Upper lobe of right lung (tissue), 1 donor: ENCODE results near the gene PIGP. TPM values are rescaled to one million over a fixed set of nuclear protein-coding genes. Genes with fewer than 3 reads are reported as not detected.

ENCODE experiments used
- ATAC-seq: fragments of 200-7000 bp; cut with Tn5 transposase; one replicate; pipeline ENCODE4 v1.9.1; 2020; ENCODE audit warnings: mild to moderate bottlenecking, moderate library complexity
- DNase-seq: peaks from one replicate; pipeline ENCODE4 v3.0.0-alpha.2; 2020
- H3K27ac ChIP-seq: fragments of 200-600 bp; one replicate; pipeline ENCODE4 v1.8.0; 2022
- H3K27me3 ChIP-seq: fragments of 200-600 bp; one replicate; pipeline ENCODE4 v1.8.0; 2022; ENCODE audit warnings: mild to moderate bottlenecking
- H3K36me3 ChIP-seq: fragments of 200-600 bp; one replicate; pipeline ENCODE4 v1.8.0; 2022
- H3K4me1 ChIP-seq: fragments of 200-600 bp; one replicate; pipeline ENCODE4 v1.8.0; 2022
- H3K4me3 ChIP-seq: fragments of 200-600 bp; one replicate; pipeline ENCODE4 v1.8.0; 2022; ENCODE audit warnings: mild to moderate bottlenecking
- H3K9me3 ChIP-seq: fragments of 200-600 bp; one replicate; pipeline ENCODE4 v1.8.0; 2022
- intact Hi-C: fragments of 100-400 bp; cut with DNase I; formaldehyde crosslinking; loops from one replicate; pipeline ENCODE4 v1.11.0; 2022
- total RNA-seq: library from RNA; stranded (reverse); fragmentation: NEBNext Ultra II Directional; extraction: Animal tissue kit (Norgen Biotek cat#: 25700); gene quantifications from one replicate; pipeline ENCODE4 v1.2.1, GENCODE V29; 2021
- TF ChIP-seq, protein P1 (sequence below): fragments of 200-600 bp; IDR thresholded peaks from one replicate; pipeline ENCODE4 v1.8.0; 2022; ENCODE audit warnings: antibody characterized with exemption
- donor health status: DM: no; HTN: yes; CAD: no; lungs with severe emphysema.

The PIGP gene
- total RNA-seq, 1 donor from 2014 or later, result 28.3 TPM

DNA sequence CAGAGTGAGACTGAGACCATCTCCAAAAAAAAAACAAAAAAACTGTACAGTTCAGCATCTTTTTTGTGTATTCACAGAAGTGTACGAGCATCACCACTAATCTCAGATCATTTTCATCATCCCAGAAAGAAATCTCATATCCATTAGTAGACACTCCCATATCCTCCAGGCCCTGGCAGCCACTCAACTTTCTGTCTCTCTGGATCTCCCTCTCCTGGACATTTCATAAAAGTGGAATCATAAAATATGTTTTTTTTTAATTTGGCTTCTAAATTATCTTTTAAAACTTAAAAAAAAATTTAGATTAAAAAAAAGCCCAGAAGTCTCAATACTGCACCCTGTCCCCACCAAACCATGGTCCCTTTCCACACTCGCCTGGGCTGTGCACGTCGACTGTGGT is 44.3 kb downstream of the PIGP start:
- Histone ChIP-seq H3K4me1 (no peaks in the 10 kb centered on the region), H3K9me3 (no peaks in the 10 kb centered on the region), H3K27ac (no peak overlapping the region), H3K36me3 (no peaks in the 10 kb centered on the region), H3K4me3 (no peak overlapping the region), H3K27me3 (no peaks in the 10 kb centered on the region)
- DNase-seq (no peak), ATAC-seq (no peak)
- intact Hi-C loops, result no loop called here
- TF ChIP-seq, protein P1, sequence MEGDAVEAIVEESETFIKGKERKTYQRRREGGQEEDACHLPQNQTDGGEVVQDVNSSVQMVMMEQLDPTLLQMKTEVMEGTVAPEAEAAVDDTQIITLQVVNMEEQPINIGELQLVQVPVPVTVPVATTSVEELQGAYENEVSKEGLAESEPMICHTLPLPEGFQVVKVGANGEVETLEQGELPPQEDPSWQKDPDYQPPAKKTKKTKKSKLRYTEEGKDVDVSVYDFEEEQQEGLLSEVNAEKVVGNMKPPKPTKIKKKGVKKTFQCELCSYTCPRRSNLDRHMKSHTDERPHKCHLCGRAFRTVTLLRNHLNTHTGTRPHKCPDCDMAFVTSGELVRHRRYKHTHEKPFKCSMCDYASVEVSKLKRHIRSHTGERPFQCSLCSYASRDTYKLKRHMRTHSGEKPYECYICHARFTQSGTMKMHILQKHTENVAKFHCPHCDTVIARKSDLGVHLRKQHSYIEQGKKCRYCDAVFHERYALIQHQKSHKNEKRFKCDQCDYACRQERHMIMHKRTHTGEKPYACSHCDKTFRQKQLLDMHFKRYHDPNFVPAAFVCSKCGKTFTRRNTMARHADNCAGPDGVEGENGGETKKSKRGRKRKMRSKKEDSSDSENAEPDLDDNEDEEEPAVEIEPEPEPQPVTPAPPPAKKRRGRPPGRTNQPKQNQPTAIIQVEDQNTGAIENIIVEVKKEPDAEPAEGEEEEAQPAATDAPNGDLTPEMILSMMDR, result no peak

DNA sequence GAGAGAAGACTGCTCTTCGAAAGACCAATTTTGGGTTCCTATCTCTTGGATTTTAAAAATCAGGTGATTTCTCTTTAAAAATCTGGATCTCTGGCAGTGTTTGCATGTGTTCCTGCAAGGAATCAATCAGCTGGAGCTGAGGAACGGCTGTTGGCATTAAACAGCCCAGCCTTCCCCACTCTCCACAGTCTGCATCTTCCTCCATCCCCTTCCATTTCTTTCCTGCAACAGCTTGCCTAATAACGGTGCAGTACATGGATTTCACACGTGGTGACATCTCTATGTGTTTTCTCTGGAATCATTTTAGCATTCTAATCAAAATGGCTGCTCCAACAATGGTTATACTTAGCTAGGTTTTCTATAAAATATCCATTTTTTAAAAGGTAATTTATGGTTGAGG is 46.4 kb downstream of the PIGP start:
- Histone ChIP-seq H3K27me3 (no peaks in the 10 kb centered on the region), H3K9me3 (no peaks in the 10 kb centered on the region), H3K4me3 (no peak overlapping the region), H3K4me1 (no peaks in the 10 kb centered on the region), H3K36me3 (no peaks in the 10 kb centered on the region), H3K27ac (no peak overlapping the region)
- TF ChIP-seq, protein P1, result no peak
- DNase-seq, result no peak
- intact Hi-C loops, result no loop called here
- no peak for ATAC-seq

DNA sequence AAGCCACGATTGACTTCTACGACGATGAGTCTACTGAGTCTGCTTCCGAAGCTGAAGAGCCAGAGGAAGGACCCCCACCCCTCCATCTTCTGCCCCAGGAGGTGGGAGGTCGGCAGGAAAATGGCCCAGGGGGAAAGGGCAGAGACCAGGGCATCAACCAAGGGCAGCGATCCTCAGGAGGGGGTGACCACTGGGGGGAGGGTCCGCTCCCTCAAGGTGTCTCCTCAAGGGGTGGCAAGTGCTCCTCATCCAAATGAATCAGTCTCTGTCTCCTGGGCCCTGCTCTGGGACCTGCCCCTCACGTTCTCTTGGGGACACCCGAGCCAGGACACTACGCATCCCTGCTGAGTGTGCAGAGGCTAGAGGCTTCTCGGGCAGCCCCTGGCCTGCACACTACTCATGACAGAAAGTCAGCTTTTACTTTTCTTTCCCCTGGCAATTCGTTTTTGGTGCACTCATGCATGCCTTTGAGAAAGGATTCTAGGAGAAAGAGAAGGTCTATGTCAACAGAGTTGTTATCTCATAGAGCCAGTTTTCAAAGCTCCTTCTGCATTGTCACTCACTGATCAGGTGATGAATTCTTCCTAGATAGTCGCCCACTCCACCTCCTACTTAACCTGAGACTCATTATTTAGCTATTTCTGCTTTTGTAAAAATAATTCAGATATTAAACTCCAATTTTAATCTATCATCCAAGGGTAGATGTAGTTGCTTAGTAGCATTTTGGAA is 54.8 kb downstream of the PIGP start:
- no peaks in the 10 kb centered on the region for H3K36me3 ChIP-seq
- no peak overlapping the region for H3K27ac ChIP-seq
- H3K27me3 ChIP-seq, result no peaks in the 10 kb centered on the region
- ATAC-seq, result no peak
- no peaks in the 10 kb centered on the region for H3K9me3 ChIP-seq
- intact Hi-C loops, result no loop called here
- H3K4me3 ChIP-seq, result no peak overlapping the region
- H3K4me1 ChIP-seq, result no peaks in the 10 kb centered on the region
- TF ChIP-seq, protein P1, result no peak
- DNase-seq, result peak; percentile 27

Other genes starting within 250 kb of the PIGP start
- gene HLCS, start 106.4 kb downstream of the PIGP start, total RNA-seq, result 16.0 TPM
- gene RIPPLY3, start 66.4 kb downstream of the PIGP start, total RNA-seq, result not detected
- gene TTC3, start 183 bp upstream of the PIGP start, total RNA-seq, result 99.0 TPM
- 57.6 TPM for gene VPS26C, start 194.3 kb upstream of the PIGP start, total RNA-seq